Measurements from ENCODE around the gene APOC3.
A peak's percentile ranks its signal among the peaks of the same experiment; 100 is the strongest.

APOC3 gene

GRCh38 chr11:116804001-116804400 is 25.7 kb upstream of the APOC3 start:
- no peak for DNase-seq (ENCODE audit: low read depth)

- DNase-seq (ENCODE audit: low read depth), result no peak
Measured at GRCh38 chr11:116807601-116808261, 22.0 kb upstream of the APOC3 start.

- DNase-seq (ENCODE audit: low read depth), result peak; percentile 30
Measured at GRCh38 chr11:116808262-116809175, 21.2 kb upstream of the APOC3 start.

- DNase-seq (ENCODE audit: low read depth), result no peak
Measured at GRCh38 chr11:116811194-116811593, 18.5 kb upstream of the APOC3 start.

GRCh38 chr11:116812109-116812508 is 17.6 kb upstream of the APOC3 start:
- no peak for DNase-seq (ENCODE audit: low read depth)

- DNase-seq (ENCODE audit: low read depth), result no peak
Measured at GRCh38 chr11:116813170-116813569, 16.5 kb upstream of the APOC3 start.

- DNase-seq (ENCODE audit: low read depth), result no peak
Measured at GRCh38 chr11:116813781-116814471, 15.8 kb upstream of the APOC3 start.

- DNase-seq (ENCODE audit: low read depth), result no peak
Measured at GRCh38 chr11:116814502-116814901, 15.2 kb upstream of the APOC3 start.

- DNase-seq (ENCODE audit: low read depth), result no peak
Measured at GRCh38 chr11:116819049-116819448, 10.7 kb upstream of the APOC3 start.

- no peak for DNase-seq (ENCODE audit: low read depth)
Measured at GRCh38 chr11:116821050-116821918, 8.4 kb upstream of the APOC3 start.

GRCh38 chr11:116822575-116822974 is 7.1 kb upstream of the APOC3 start:
- DNase-seq (ENCODE audit: low read depth), result no peak

- DNase-seq (ENCODE audit: low read depth), result no peak
Measured at GRCh38 chr11:116823031-116823843, 6.5 kb upstream of the APOC3 start, which contains the start of gene APOA4. Gene APOA4 (minus strand): TSS chr11:116823304. CDS start chr11:116823191, 113 bp downstream.

- no peak for DNase-seq (ENCODE audit: low read depth)
Measured at GRCh38 chr11:116825434-116825833, 4.3 kb upstream of the APOC3 start.

GRCh38 chr11:116825854-116826750 is 3.6 kb upstream of the APOC3 start:
- DNase-seq (ENCODE audit: low read depth), result no peak

- no peak for DNase-seq (ENCODE audit: low read depth)
Measured at GRCh38 chr11:116826751-116827431, 2.8 kb upstream of the APOC3 start.

- no peak for DNase-seq (ENCODE audit: low read depth)
Measured at GRCh38 chr11:116827461-116827860, 2.2 kb upstream of the APOC3 start.

- DNase-seq (ENCODE audit: low read depth), result no peak
Measured at GRCh38 chr11:116828632-116829524, 829 bp upstream of the APOC3 start.
